K562 (cell line): ENCODE results near the gene NR5A1. TPM values are rescaled to one million over a fixed set of nuclear protein-coding genes. Genes with fewer than 3 reads are reported as not detected.

Experiments
- ATAC-seq: fragments of 200-7000 bp; cut with Tn5 transposase; 3 replicates; pipeline ENCODE4 v1.9.1; 2020; ENCODE audit warnings: moderate library complexity
- BruUV-seq: library from RNA; stranded (reverse); fragments of 400-500 nt; replicated peaks from 2 replicates; lab custom pipeline; 2021; lab: Mats Ljungman, UMichigan
- CTCF ChIA-PET: fragments of 300-600 bp; formaldehyde crosslinking; extraction: SDS; loops from one replicate; lab custom pipeline; 2021; ENCODE audit warnings: low intra/inter-chr PET ratio; lab: Yijun Ruan, JAX
- POLR2A ChIA-PET: fragments of 300-600, 350-650 bp; sonication (Branson Sonifier 250); formaldehyde crosslinking; extraction: SDS; loops from one replicate; lab custom pipeline; 2021; ENCODE audit warnings: antibody characterized with exemption, inconsistent platforms; lab: Yijun Ruan, JAX
- DNase-seq, 4 experiments: peaks; one replicate each; pipeline versions ENCODE4 v3.0.0 to v3.0.0-alpha.2; 2011 to 2018; ENCODE audit warnings: low spot score in 3 of 4, mixed read lengths in 3 of 4; ENCODE audit errors: extremely low read depth in 1 of 4
- FAIRE-seq: peaks from 2 replicates; lab custom pipeline; 2011; peaks lifted over from hg19 to GRCh38; lab: Jason Lieb, UNC
- H2AFZ ChIP-seq: 2 replicates; pipeline ENCODE4 v1.6.0; 2011; ENCODE audit warnings: low read depth, low read length, control low read depth, inconsistent platforms
- H3K27ac ChIP-seq: fragments of 200-600 bp; 3 replicates; pipeline ENCODE4 v1.8.0; 2011; ENCODE audit warnings: low read depth, mild to moderate bottlenecking, control low read depth, inconsistent platforms, low read length, moderate library complexity, mixed read lengths; ENCODE audit errors: extremely low read depth
- H3K27me3 ChIP-seq, 2 experiments: fragments of 300-600 bp in 1 of 2; 2 replicates in 1 of 2; 3 replicates in 1 of 2; pipeline versions ENCODE4 v1.6.0 to v1.8.0; 2011; ENCODE audit warnings: inconsistent platforms in 2 of 2, low read length in 2 of 2, mild to moderate bottlenecking in 1 of 2, mixed read lengths in 1 of 2, moderate library complexity in 1 of 2; ENCODE audit not compliant: control insufficient read depth in 2 of 2, insufficient read depth in 2 of 2
- H3K36me3 ChIP-seq: fragments of 300-600 bp; 3 replicates; pipeline ENCODE4 v1.8.0; 2011; ENCODE audit warnings: mild to moderate bottlenecking, low read length, inconsistent platforms; ENCODE audit not compliant: control insufficient read depth, insufficient read depth
- H3K4me1 ChIP-seq, 2 experiments: fragments of 200-600 bp in 1 of 2; replicated peaks in 1 of 2; 2 replicates in 1 of 2; 3 replicates in 1 of 2; pipeline versions ENCODE4 v1.5.1 to v1.8.0; 2011; ENCODE audit warnings: inconsistent platforms in 2 of 2, low read length in 2 of 2, mild to moderate bottlenecking in 1 of 2, mixed read lengths in 1 of 2, moderate library complexity in 1 of 2; ENCODE audit not compliant: control insufficient read depth in 2 of 2, insufficient read depth in 2 of 2
- H3K4me2 ChIP-seq: 2 replicates; pipeline ENCODE4 v1.6.1; 2011; ENCODE audit warnings: low read length, control low read depth, inconsistent platforms, mixed read lengths; ENCODE audit not compliant: insufficient read depth
- H3K4me3 ChIP-seq: fragments of 200-600 bp; sonication (generic), shearing (Covaris generic); 2 replicates; pipeline ENCODE4 v1.5.1; 2016; ENCODE audit warnings: control low read depth, inconsistent platforms
- H3K79me2 ChIP-seq: fragments of 200-600 bp; 3 replicates; pipeline ENCODE4 v1.8.0; 2011; ENCODE audit warnings: low read length, inconsistent platforms; ENCODE audit not compliant: control insufficient read depth, insufficient read depth
- H3K9ac ChIP-seq, 2 experiments: 2 replicates each; pipeline versions ENCODE4 v1.6.0 to v1.6.1; 2011; ENCODE audit warnings: low read depth in 2 of 2, low read length in 2 of 2, control low read depth in 1 of 2, inconsistent platforms in 1 of 2, mild to moderate bottlenecking in 1 of 2, mixed read lengths in 1 of 2; ENCODE audit not compliant: insufficient read depth in 1 of 2
- H3K9me1 ChIP-seq: one replicate; pipeline ENCODE4 v1.6.0; 2011; ENCODE audit warnings: inconsistent platforms, mild to moderate bottlenecking, low read length, moderate library complexity; ENCODE audit not compliant: control insufficient read depth, insufficient read depth
- H3K9me3 ChIP-seq: replicated peaks from 2 replicates; pipeline ENCODE4 v1.5.1; 2011; ENCODE audit warnings: low read depth, low read length, inconsistent platforms; ENCODE audit not compliant: control insufficient read depth, insufficient read depth
- H4K20me1 ChIP-seq: replicated peaks from 2 replicates; pipeline ENCODE4 v1.6.1; 2011; ENCODE audit warnings: low read length, inconsistent platforms, mixed read lengths; ENCODE audit not compliant: control insufficient read depth, insufficient read depth
- HNRNPL ChIP-seq: fragments of 200-400 bp; formaldehyde crosslinking; IDR thresholded peaks from 2 replicates; pipeline ENCODE4 v1.6.1; 2017; ENCODE audit warnings: low read depth, mild to moderate bottlenecking, low read length
- PREB ChIP-seq: sonication (generic); formaldehyde crosslinking; IDR thresholded peaks from 2 replicates; pipeline ENCODE4 v1.8.1; 2023; ENCODE audit warnings: mild to moderate bottlenecking, missing genetic modification reagents
- ZNF512 ChIP-seq: IDR thresholded peaks from 2 replicates; pipeline ENCODE4 v1.6.1; 2016; ENCODE audit warnings: missing genetic modification characterization, missing compliant biosample characterization
- WGBS: fragments of 100-300 bp; shearing (Covaris generic); methylation state at CpG from one replicate; pipeline ENCODE4 v1.1.6; 2016; ENCODE audit warnings: low coverage, mixed read lengths; ENCODE audit not compliant: insufficient coverage; ENCODE audit errors: missing lambda C conversion rate; 5-methylcytosine and 5-hydroxymethylcytosine counted together
- in situ Hi-C: fragments of 300-500 bp; cut with MboI; formaldehyde crosslinking; loops from 4 replicates; pipeline ENCODE4 v1.15.0; 2018; ENCODE audit warnings: inconsistent platforms, mixed read lengths
- intact Hi-C: fragments of 100-400 bp; cut with micrococcal nuclease; formaldehyde crosslinking; loops from 2 replicates; pipeline ENCODE4 v1.14.2; 2022
- polyA plus RNA-seq, 8 experiments: library from polyadenylated mRNA; depleted of rRNA in 4 of 8; stranded (reverse) in 5 of 8; unstranded in 3 of 8; fragments of >200 nt; fragmentation: Nextera tagmentation in 2 of 8; fragmentation: Illumina TruSeq in 1 of 8; extraction: Ambion mirVana in 2 of 8; extraction: Trizol in 1 of 8; gene quantifications; 2 replicates each; pipeline versions ENCODE4 v1.2.1 to v1.2.3, GENCODE V29; 2011 to 2014; ENCODE audit warnings: inconsistent platforms in 1 of 8, missing spikeins in 1 of 8
- total RNA-seq, 7 experiments: library from RNA; depleted of rRNA in 6 of 7; stranded (reverse); fragments of >200 nt in 6 of 7; fragmentation: Illumina TruSeq in 2 of 7; extraction: Trizol in 2 of 7; gene quantifications; 2 replicates each; pipeline versions ENCODE4 v1.2.1 to v1.2.3, GENCODE V29; 2011 to 2021; ENCODE audit warnings: low replicate concordance in 1 of 7

Gene NR5A1
- total and polyA plus RNA-seq, 9 of the 15 experiments (the other 6 are each of a cell fraction or from before 2014, with no cell fraction given): 0.11 to 0.32 (median 0.20) TPM; not detected in 6

GRCh38 chr9:124454296-124454695 lies 52.9 kb downstream of the NR5A1 start:
- 20% methylated on average over 9 of the region's 9 CpGs for WGBS
- TF ChIP-seq PREB (CRISPR knock-in tag): no peak
- TF ChIP-seq HNRNPL: 0 out of 2 replicates have a peak, but pooled peaks have one; percentile 28
- in situ Hi-C loops (no loop called here), intact Hi-C loops (no loop called here)
- ChIA-PET CTCF (no interaction called here), POLR2A (interaction anchor here (1.0 kb wide), 1 partner anchor 16 kb away, joined by 3 read pairs; no protein-coding TSS in a partner anchor)
- Histone ChIP-seq H3K27ac (no peak overlapping the region), H2AFZ (no peak overlapping the region), H3K27me3 (peaks cover 5 to 40% of the 10 kb centered on the region in 2 experiments; a peak in 3 of 5 replicates), H3K4me1 (peaks cover 8 to 48% of the 10 kb centered on the region in 2 experiments), H3K79me2 (no peaks in the 10 kb centered on the region), H3K4me2 (no peak overlapping the region), H3K9me3 (no peaks in the 10 kb centered on the region), H3K36me3 (no peaks in the 10 kb centered on the region), H3K9ac (no peak overlapping the region), H4K20me1 (peaks cover 36% of the 10 kb centered on the region), H3K9me1 (no peaks in the 10 kb centered on the region), H3K4me3 (no peak overlapping the region)
- no peak for FAIRE-seq
- no peak for DNase-seq
- ATAC-seq: no peak
- no TSS peak for BruUV-seq

GRCh38 chr9:124453586-124454191 lies 53.5 kb downstream of the NR5A1 start:
- Histone ChIP-seq H3K4me3 (no peak overlapping the region), H2AFZ (no peak overlapping the region), H4K20me1 (peaks cover 36% of the 10 kb centered on the region), H3K4me2 (no peak overlapping the region), H3K79me2 (no peaks in the 10 kb centered on the region), H3K9me1 (no peaks in the 10 kb centered on the region), H3K27ac (no peak overlapping the region), H3K9ac (no peak overlapping the region), H3K4me1 (peaks cover 8 to 48% of the 10 kb centered on the region in 2 experiments), H3K27me3 (peaks cover 5 to 36% of the 10 kb centered on the region in 2 experiments; a peak in 3 of 5 replicates), H3K9me3 (no peaks in the 10 kb centered on the region), H3K36me3 (no peaks in the 10 kb centered on the region)
- ATAC-seq (peak; percentile 43; the same call in 2 of the 3 replicates), FAIRE-seq (no peak), DNase-seq (peak in 3 of 4 experiments; percentile 30 to 79 (median 76))
- WGBS: 30% methylated on average over 14 of the region's 35 CpGs
- no TSS peak for BruUV-seq
- POLR2A ChIA-PET: no interaction called here
- intact Hi-C loops (no loop called here), in situ Hi-C loops (no loop called here)
- TF ChIP-seq ZNF512 (tag): no peak
- CTCF ChIA-PET: no interaction called here
